CD4-positive, alpha-beta T cell treated with Interleukin-21 for 1 hour (primary cell): ENCODE results near the gene CCIN.
A peak's percentile ranks its signal among the peaks of the same experiment; 100 is the strongest.
"Not testable (repeated sequence)": the region's sequence is repeated elsewhere in the genome, so short reads cannot be mapped to it uniquely, and the experiment has no call there.

ENCODE experiments used
- DNase-seq: peaks from one replicate; pipeline ENCODE4 v3.0.0-alpha.2; 2020

The CCIN gene

DNA sequence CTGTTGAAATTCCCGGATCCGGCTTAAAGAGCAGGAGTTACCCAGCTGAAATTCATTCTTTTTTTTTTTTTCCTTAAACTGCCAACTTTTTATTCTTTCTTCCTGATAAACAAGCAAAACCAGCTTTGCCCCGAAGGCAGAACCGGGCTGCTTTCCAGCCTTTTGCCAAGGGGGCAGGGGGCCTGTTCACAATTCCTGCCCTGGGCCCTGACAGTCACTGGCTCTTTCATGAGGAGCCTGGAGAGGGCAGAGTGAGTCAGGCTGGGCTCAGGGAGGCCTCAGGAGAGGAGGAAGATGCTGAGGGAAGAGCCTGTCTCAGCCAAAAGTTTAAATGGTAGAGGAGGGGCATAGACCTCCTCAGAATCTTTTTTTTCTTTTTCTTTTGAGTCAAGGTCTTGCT, 27.9 kb upstream of the CCIN start:
- DNase-seq = no peak

DNA sequence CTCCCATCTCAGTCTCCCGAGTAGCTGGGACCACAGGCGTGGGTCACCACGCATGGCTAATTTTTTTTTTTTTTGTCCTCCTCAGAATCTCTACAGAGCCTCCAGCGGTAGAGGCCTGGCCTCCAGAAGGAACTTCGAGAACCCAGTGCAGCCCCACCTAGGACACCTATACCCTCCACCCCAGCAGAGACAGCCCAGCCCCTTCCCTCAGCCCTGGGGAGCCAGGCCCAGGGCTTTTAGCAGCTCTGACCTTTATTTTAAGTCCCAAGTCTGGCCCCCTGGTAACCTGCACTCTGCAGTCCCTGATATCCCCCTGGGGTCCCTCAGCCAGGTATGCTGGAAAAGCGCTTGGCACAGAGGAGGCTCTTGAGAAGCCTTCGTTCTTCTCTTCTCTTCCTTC, 27.4 kb upstream of the CCIN start:
- DNase-seq = no peak

DNA sequence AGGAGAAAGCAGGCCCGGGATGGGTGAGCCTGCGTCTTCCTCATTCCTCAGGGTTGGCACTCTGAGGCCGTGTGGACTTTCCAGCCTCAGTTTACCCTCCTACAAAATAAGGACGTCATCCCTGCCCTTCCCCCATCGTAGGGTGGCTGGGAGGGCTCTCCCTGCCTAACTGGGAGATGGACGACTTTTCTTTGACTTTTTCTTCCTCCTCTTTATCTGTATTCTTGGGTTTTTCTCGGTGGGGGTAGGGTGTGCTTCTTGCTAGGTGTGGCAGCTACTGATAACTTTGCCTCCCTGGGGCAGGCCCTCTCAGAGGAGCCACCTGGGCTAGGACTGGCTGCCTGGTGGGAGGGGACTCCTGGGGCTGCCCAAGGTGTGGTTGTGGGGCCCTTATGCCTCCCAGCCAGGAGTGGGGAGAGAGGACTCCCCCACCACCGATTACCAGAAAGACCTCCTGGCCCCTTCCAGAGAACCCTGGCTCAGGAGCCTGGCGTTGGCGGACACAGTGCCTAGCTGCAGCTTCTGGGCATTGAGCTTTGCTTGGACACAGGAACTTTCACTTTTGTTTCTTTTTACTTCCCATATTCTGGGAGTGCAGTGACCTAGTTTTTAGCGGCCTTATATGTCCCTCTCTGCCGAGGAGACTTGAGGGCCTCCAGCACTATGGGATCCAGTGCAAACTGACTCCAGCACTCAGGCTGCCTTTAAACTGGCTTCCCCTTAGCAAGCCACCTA, 26.5 kb upstream of the CCIN start:
- peak; percentile 32 for DNase-seq

DNA sequence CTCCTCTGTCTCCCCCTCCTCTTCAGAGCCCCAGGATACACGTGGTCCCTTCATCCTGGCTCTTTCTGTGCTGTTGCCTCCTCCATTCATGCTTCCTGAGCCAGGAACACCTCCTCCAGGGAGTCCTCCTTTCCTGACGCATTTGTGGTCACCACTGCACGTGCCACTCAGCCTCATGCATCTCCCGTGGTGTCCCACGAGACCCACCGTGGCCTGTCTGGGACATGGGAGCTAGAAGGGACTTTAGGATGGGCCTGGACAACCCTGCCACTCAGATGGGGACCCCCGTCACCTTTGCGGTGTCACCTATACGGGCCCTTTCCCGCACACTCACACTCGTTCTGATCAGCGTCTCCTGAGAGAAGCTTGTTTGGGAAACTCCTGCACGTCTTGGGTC, 25.9 kb upstream of the CCIN start:
- no peak for DNase-seq

DNA sequence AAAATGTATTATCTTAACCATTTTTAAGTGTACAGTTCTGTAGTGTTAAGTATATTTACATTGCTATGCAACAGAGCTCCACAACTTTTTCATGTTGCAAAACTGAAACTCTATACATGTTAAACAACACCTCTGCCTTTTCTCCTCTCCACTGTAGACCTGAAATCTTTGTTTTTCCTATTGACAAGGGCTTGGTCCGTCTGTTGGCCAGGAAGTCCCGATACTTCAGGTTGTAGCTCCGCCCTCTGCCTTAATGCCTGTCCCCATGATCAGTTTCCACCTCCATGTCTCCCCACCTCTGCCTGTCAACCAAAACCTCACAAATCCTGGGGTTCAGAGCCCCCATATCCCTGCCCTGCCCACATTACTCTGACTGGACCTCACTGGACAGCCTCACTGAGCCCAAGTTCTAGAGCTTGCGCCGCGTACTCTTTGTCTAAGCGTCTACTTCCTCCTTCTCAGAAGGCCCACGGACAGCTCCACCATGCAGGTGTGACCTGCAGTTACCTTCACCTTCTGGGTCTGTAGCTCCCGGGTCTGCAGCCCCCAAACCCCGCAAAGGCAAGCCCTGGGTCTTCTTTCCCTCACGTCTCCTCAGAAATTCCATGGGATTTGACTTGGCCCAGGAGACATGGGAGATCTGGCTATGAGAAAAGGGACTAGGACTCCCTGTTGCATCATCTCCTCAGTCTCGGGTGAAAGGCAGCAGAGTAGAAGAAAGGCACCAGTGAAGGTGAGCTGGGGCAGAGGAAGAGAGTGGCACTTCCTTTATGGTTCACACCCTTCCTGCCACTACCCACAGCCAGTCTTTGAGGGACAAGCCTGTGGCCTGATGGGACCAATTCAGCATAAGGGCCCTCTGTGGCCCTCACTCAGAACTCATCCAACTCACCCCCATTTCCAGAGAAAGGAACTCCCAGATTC, 24.6 kb upstream of the CCIN start:
- peak; percentile 46 for DNase-seq

DNA sequence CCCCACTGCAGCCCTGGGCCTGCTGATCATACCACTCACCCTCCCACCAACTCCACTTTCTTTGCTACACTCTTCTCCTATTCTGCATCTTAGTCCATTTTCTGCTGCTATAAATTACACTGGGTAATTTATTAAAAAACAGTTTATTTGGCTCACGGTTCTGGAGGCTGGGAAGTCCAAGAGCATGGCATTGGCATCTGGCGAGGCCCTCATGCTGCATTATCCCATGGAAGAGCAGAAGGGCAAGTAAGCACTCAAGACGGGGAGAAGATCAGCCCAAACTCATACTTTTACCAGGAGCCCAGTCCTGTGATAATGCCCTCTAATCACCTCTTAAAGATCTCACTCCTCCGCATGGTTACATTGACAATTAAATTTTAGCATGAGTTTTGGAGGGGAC, 23.2 kb upstream of the CCIN start:
- DNase-seq = no peak

DNA sequence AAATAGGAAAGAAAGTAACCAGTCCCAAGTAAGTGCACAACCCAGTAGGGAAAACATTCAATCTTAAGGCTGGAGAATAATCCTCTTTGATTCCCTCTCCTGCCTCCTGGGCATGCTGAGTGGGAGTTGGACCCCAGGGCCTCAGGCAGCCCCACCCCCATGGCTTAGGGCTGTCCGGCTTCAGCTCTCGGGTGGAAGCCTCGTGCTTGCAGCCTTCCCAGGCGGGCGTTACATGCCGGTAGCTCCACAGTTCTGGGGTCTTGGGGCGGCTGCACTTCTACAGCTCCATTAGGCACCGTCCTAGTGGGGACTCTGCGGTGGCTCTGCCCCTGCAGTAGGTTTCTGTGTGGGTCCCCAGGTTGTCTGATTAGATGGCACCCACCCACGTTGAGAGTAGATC, 22.5 kb upstream of the CCIN start:
- no peak for DNase-seq

DNA sequence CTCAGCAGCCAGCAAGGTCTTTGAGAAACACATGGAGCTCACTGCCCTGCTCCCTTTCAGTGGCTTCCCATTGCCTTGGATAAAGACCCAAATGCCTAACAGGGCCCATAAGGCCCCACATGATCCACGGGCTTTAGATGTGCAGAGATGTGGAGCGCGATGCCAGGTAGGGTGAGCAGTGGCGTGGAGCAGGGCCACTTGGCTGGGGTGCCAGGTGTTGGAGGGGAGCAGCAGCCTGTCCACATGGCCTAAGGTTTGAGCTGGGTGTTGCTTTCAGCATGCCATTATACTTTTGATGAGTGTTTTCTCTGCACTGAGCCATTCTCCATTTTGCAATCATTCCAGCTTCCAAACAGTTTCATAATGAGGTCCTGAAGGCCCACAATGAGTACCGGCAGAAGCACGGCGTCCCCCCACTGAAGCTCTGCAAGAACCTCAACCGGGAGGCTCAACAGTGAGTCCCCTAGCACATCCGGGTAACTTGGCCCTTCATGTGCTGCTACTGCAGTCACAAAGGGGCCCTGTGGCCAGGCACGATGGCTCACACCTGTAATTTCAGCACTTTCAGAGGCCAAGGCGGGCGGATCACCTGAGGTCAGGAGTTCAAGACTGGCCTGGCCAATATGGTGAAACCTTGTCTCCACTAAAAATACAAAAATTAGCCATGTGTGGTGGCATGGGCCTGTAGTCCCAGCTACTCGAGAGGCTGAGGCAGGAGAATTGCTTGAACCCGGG, 21.6 kb upstream of the CCIN start:
- no peak for DNase-seq

DNA sequence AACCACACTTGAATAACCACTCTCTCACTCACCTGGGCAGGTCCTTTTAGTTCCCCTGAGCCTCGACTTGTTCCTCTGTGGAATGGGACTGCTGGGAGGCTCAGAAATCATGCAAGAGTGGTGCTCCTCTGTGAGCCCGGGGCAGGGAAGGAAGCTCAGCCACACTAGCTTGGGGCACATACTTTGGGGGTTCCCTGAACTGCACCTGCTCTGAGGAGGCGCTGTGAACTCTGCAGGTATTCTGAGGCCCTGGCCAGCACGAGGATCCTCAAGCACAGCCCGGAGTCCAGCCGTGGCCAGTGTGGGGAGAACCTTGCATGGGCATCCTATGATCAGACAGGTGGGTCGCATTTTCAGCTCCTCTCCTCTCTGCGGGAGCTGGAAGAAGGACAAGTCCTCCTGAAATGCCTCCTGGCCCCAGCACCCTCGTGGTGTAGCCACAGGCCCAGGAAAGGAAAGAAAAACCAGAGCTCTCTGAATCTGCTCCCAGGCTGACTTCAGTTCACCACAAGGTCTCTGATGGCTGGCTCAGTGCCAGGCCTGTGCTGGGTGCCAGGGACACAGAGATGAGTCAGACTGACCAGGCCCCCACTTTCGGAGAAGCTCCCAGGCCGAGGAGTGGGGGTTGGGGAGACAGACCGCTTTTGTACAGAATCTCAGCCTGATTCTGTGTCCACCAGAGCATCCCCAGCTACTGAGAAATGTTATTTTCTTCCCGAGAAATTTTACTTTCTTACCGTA, 20.7 kb upstream of the CCIN start:
- peak; percentile 77 for DNase-seq

DNA sequence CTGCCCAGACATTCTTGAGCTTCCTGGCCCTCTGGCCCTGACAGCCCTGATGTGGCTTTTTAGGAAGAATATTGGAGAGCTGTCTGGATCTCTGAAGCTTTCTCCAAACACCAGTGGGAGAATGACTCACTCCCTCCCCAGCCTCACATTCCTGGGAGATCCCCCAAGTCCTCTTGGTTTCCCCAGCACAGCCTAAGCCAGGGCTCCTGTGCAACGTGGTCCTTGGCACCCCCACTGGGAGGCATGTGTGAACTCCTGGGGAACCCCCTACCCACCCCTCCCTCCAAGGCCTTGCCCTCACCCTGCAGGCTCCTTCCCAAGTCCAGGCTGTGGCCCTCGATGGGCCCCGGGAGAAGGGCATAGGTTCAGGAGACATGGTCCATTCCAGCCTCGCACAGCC, 20.0 kb upstream of the CCIN start:
- DNase-seq = no peak

DNA sequence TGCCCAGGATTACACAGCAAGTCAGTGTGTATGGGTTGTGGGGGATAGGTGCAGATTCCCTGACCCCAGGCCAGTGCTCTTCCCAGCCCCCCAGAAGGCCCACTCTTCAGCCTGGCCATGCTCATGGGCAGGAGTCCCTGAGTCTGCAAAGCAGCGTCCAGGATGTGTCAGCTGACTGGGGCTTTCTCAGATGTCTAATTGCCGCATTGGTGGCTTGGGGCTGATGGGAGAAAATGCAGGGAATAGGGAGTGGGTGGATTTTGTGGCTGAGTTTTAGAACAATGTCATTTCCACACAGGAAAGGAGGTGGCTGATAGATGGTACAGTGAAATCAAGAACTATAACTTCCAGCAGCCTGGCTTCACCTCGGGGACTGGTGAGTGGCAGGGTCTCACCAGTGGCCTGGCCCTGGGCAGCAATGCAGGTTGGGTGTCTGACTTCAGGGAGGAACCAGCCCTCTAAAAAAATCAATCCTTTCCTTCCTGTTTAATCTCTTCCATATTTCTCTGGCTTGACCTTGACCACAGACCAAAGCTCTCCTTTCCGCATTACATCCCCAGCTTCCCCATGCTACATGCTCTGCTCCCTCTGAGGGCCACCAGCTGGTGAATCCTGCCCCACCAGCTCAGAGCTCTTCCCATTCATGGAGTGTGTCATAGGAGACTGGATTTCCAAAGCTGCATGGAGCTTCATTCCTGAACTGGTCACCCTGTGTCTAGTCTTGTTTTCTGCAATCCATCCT, 18.4 kb upstream of the CCIN start:
- DNase-seq = no peak

DNA sequence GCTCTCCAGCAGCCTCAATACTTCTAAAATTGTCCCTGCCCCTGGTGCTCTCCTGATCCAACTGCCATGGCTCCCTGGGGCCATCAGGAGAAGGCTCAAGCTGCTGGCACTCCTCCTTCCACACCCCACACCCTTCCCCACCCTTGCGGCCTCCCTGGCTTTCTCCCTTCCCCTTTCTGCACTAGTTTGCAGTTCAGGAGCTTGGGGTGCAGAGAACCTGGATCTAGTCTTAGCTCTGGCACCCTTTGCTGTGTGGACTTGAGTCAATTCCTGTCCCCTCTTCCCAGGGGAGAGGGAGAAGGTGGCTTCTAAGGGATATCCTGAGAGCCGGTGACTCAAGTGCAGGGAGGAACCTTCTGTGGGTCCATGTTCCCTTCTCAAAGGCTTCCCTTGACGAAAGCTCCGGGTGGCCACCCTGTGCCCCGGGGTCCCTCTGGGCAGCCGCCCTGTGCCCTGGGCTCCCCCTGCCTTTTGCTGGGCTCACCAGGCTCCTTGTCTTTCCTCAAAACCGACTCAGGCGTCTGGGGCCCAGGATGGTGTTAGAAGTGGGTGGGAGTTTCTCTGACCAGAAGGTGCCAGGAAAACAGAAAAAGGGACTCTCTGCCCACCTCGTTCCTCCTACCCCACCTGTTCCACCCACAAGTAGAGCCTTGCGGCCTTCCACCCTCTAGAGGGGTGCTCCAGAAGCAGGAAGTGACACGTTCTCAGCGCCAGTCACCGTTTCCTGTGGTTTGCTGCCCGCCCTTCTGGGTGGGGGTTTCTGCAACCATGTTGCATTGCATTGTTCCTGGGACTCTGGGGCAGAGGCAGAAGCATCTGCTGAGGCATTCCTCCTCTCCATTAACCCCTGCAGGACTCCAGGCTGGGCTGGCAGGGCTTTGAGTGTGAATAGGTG, 17.6 kb upstream of the CCIN start:
- DNase-seq = peak; percentile 90

DNA sequence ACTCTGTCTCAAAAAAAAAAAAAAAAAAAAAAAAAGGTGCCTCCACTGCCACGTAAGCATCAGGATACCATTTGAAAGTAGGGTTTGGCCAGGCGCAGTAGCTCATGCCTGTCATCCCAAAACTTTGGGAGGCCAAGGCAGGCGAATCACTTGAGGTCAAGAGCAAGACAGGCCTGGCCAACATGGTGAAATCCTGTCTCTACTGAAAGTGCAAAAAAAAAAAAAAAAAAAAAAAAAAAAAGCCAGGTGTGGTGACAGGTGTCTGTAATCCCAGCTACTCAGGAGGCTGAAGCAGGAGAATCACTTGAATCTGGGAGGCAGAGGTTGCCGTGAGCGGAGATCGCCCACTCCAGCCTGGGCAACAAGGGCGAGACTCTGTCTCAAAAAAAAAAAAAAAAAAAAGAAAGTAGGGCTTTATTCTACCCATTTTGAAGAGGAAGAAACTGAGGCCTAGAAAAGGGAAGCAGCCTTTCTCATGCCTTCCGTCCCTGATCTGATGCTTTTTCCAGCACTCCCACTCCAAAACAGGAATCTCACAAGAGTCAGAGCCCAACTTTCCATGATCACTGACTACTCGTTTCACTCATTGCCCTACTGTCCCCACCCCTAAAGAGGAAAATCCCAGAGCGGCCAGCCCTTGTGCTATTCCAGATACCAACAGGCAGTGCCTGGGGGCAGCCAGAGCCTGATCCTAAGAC, 16.3 kb upstream of the CCIN start:
- no peak for DNase-seq

DNA sequence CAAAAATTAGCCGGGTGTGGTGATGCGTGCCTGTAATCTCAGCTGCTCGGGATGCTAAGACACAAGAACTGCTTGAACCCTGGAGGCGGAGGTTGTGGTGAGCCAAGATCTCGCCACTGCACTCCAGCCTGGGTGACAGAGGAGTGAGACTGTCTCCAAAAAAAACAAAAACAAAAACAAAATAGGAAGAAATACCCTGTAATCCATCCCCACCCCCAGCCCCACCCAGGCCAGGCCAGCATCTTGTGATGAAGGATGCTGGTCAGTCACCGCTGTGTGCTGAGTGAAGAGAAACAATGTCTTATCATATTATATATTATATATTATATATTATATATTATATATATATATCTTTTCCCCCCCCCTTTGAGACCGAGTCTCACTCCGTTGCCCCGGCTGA, 15.4 kb upstream of the CCIN start:
- DNase-seq = no peak

DNA sequence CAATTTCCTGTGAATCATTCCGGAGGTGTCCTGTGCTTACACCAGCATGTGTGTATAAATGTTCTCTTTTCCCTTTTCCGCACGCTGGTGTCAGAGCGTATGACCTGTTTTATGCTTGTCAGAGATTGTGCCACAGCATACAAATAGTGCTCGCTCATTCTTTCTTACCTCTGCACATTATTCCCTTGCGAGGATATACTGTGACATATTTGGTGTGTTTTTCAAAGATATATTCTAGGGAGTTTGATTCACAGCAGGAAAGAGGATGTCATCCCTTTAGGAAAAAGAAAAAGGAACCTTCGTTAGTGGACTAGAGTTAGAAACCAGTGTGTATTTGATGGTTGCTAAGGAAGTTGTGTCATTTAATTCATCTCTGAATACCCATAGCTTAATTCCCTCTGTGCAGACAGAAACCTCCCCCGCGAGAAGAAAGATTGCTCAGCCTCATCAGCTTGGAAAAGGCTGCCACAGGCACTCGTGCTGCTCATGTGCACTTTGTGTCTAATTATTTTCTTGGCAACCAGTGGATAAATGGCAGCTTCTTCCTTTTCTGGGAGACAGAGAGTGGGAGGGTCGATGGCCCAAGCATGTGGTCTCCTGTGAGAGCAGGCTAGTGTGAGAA, 14.7 kb upstream of the CCIN start:
- peak; percentile 40 for DNase-seq

DNA sequence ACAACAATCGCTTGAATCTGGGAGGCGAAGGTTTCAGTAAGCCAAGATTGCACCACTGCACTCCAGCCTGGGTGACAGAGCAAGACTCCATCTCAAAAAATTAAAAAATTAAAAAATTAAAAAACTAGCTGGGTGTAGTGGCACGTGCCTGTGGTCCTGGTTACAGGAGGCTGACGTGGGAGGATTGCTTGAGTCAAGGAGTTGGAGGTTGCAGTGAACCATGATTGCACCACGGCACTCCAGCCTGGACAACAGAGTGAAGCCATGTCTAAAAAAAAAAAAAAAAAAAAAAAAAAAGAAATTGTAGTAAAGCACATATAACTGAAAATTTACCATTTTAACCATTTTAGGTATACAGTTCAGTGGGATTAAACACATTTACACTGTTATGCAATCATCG, 13.1 kb upstream of the CCIN start:
- DNase-seq = no peak

DNA sequence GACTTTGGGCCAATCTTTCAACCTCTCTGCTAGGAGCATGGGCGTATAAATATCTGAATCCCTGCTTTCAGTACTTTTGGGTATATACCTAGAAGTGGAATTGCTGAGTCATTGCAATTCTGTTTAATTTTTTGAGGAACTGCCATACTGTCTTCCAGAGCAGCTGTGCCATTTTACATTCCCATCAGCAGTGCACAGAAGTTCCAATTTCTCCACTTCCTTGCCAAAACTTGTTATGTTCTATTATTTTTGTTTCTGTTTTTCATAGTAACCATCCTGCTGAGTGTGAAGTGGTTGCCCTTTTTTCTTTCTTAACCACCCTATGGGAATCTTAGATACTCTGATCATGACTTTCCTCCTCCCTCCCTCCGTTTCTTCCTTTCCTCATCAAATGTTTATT, 11.1 kb upstream of the CCIN start:
- DNase-seq = no peak

DNA sequence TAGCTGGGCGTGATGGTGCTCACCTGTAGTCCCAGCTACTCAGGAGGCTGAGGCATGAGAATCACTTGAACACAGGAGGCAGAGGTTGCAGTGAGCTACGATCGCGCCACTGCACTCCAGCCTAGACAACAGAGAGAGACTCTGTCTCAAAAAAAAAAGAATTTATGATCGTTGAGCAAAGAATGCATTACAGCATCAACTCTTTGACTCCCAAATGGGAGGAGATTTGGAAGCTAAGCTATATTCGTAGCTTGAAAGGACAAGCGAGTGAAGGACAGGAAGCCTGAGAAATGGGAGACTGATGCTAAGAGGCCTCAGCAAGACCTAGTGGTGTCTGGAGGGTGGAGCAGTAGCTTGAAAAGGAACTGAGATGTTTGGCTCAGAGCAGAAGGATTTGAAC, 10.3 kb upstream of the CCIN start:
- no peak for DNase-seq

DNA sequence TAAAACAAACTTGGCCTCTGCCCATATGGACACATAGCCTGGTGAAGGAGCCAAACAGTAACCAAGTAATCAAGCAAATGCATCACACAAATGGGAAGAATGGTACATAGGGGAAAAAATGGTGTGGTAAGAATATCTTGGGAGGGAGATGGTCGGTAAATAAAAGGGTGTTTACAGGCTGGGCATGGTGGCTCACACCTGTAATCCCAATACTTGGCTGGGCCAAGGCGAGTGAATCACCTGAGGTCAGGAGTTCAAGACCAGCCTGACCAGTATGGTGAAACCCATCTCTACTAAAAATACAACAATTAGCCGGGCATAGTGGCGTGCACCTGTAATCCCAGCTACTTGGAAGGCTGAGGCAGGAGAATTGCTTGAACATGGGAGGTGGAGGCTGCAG, 9.7 kb upstream of the CCIN start:
- not testable (repeated sequence) for DNase-seq

DNA sequence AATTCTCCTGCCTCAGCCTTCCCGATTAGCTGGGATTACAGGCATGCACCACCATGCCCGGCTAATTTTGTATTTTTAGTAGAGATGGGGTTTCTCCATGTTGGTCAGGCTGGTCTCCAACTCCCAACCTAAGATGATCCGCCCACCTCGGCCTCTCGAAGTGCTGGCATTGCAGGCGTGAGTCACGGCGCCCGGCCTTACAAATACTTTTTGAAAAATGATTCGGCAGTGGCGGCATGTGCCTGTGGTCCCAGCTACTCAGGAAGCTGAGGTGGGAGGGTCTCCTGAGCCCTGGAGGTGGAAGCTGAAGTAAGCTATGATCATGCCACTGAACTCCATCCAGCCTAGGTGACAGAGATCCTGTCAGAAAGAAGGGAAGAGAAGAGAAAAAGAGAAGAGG, 9.1 kb upstream of the CCIN start:
- not testable (repeated sequence) for DNase-seq
